ENCODE measurements around the gene MYO19.

The MYO19 gene

DNA sequence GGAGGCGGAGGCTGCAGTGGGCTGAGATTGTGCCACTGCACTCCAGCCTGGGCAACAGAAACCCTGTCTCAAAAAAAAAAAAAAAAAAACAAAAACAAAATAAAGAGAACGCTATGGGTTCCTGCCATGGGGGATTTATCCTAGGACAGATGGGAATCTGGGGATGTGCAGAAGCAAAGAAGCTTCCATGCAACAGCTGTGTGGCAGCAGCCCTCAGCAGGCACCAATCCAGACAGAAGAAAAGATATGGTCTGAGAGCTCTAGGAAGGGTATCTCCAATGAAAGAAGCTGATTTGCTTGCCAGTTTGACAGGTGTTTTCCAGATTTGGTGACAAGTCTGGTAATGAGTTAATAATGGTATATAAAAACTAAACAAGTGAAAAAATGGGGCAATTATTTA, 11.6 kb downstream of the MYO19 start:
- H3F3A ChIP-seq (ENCODE audit: low read depth): no peaks in the 10 kb centered on the region
- H2AFZ ChIP-seq (ENCODE audit: low read length): no peak overlapping the region
- H3K27me3 ChIP-seq (ENCODE audit: insufficient read depth, low read length, poor library complexity, severe bottlenecking): no peaks in the 10 kb centered on the region
- H3K9me2 ChIP-seq (replicated peaks; ENCODE audit: low read depth, low read length): no peaks in the 10 kb centered on the region
- H3K9ac ChIP-seq (ENCODE audit: low read depth, low read length, poor library complexity, severe bottlenecking): no peak overlapping the region
- no peak overlapping the region for H3K4me3 ChIP-seq (ENCODE audit: low read length, poor library complexity, severe bottlenecking)
- no peaks in the 10 kb centered on the region for H3K4me1 ChIP-seq (ENCODE audit: insufficient read depth, low read length, poor library complexity, severe bottlenecking)
- peaks cover 55% of the 10 kb centered on the region for H3K36me3 ChIP-seq (ENCODE audit: insufficient read depth, low read length)
- no peaks in the 10 kb centered on the region for H3K79me2 ChIP-seq (ENCODE audit: insufficient read depth, low read length)
- peaks cover 2% of the 10 kb centered on the region for H4K20me1 ChIP-seq (ENCODE audit: insufficient read depth, low read length, poor library complexity, severe bottlenecking)
- TF ChIP-seq, protein P1, sequence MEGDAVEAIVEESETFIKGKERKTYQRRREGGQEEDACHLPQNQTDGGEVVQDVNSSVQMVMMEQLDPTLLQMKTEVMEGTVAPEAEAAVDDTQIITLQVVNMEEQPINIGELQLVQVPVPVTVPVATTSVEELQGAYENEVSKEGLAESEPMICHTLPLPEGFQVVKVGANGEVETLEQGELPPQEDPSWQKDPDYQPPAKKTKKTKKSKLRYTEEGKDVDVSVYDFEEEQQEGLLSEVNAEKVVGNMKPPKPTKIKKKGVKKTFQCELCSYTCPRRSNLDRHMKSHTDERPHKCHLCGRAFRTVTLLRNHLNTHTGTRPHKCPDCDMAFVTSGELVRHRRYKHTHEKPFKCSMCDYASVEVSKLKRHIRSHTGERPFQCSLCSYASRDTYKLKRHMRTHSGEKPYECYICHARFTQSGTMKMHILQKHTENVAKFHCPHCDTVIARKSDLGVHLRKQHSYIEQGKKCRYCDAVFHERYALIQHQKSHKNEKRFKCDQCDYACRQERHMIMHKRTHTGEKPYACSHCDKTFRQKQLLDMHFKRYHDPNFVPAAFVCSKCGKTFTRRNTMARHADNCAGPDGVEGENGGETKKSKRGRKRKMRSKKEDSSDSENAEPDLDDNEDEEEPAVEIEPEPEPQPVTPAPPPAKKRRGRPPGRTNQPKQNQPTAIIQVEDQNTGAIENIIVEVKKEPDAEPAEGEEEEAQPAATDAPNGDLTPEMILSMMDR (conservative IDR thresholded peaks at IDR 0.05; ENCODE audit: low read length): no peak
- TF ChIP-seq EZH2phosphoT487 (IDR thresholded peaks at IDR 0.05; ENCODE audit: borderline replicate concordance): no peak
- H3K9me3 ChIP-seq (ENCODE audit: insufficient read depth, low read depth, low read length): no peaks in the 10 kb centered on the region
- no peak overlapping the region for H3K4me2 ChIP-seq (ENCODE audit: low read depth, low read length, poor library complexity, severe bottlenecking)

DNA sequence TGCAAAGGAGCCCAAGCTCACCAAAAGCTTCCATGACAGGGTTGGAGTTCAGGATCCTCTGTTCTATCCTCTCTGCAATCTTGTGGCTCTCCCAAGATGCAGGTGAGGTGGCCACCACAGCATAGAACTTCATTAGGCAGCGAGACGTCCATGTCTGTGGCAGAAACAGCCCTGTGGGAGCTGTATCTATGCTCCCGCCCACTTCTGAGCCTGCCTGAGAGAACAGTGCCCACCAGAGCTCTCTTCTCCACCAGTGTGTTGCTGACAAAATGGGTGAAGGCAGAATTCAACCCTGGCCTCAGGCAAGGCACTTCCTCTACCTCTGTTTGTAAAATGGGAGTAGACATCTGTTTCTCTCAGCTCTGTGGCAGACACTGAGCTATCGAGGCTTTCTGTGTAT, 18.8 kb downstream of the MYO19 start:
- no peaks in the 10 kb centered on the region for H3K9me2 ChIP-seq (replicated peaks; ENCODE audit: low read depth, low read length)
- no peak overlapping the region for H2AFZ ChIP-seq (ENCODE audit: low read length)
- no peaks in the 10 kb centered on the region for H3K4me1 ChIP-seq (ENCODE audit: insufficient read depth, low read length, poor library complexity, severe bottlenecking)
- H3K79me2 ChIP-seq (ENCODE audit: insufficient read depth, low read length): no peaks in the 10 kb centered on the region
- no peaks in the 10 kb centered on the region for H3F3A ChIP-seq (ENCODE audit: low read depth)
- H3K9me3 ChIP-seq (ENCODE audit: insufficient read depth, low read depth, low read length): no peaks in the 10 kb centered on the region
- H4K20me1 ChIP-seq (ENCODE audit: insufficient read depth, low read length, poor library complexity, severe bottlenecking): no peaks in the 10 kb centered on the region
- H3K4me2 ChIP-seq (ENCODE audit: low read depth, low read length, poor library complexity, severe bottlenecking): no peak overlapping the region
- H3K4me3 ChIP-seq (ENCODE audit: low read length, poor library complexity, severe bottlenecking): no peak overlapping the region
- peaks cover 56% of the 10 kb centered on the region for H3K36me3 ChIP-seq (ENCODE audit: insufficient read depth, low read length)
- no peaks in the 10 kb centered on the region for H3K27me3 ChIP-seq (ENCODE audit: insufficient read depth, low read length, poor library complexity, severe bottlenecking)
- TF ChIP-seq EZH2phosphoT487 (IDR thresholded peaks at IDR 0.05; ENCODE audit: borderline replicate concordance): no peak
- TF ChIP-seq, protein P1 (conservative IDR thresholded peaks at IDR 0.05; ENCODE audit: low read length): no peak
- no peak overlapping the region for H3K9ac ChIP-seq (ENCODE audit: low read depth, low read length, poor library complexity, severe bottlenecking)

DNA sequence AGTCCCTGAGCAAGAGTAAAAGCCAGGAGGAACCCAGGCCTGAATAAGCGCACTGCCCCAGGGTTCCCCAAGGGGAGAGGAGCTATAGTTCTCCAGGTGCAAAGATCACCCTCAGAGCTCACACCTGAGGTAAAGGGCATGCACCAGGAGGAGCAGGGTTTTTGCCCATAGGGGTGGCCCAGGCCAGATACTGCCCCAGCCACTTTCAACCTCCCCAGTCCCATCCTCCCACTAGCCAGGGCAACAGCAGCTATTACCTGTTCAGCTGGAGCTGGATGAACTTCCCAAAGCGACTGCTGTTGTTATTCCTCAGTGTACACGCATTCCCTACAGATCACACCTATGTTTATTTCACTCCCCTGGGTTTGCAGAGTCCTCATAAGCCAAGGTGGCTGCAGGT, 19.8 kb downstream of the MYO19 start:
- Histone ChIP-seq H3K9ac (ENCODE audit: low read depth, low read length, poor library complexity, severe bottlenecking) (no peak overlapping the region), H4K20me1 (ENCODE audit: insufficient read depth, low read length, poor library complexity, severe bottlenecking) (no peaks in the 10 kb centered on the region), H3K36me3 (ENCODE audit: insufficient read depth, low read length) (peaks cover 57% of the 10 kb centered on the region)

More for the DNA sequence above, 19.8 kb downstream of the MYO19 start:
- Histone ChIP-seq H3K9me3 (ENCODE audit: insufficient read depth, low read depth, low read length) (no peaks in the 10 kb centered on the region), H3K4me3 (ENCODE audit: low read length, poor library complexity, severe bottlenecking) (no peak overlapping the region), H3K27me3 (ENCODE audit: insufficient read depth, low read length, poor library complexity, severe bottlenecking) (no peaks in the 10 kb centered on the region), H2AFZ (ENCODE audit: low read length) (no peak overlapping the region), H3K9me2 (replicated peaks; ENCODE audit: low read depth, low read length) (no peaks in the 10 kb centered on the region), H3K4me2 (ENCODE audit: low read depth, low read length, poor library complexity, severe bottlenecking) (no peak overlapping the region), H3K79me2 (ENCODE audit: insufficient read depth, low read length) (no peaks in the 10 kb centered on the region), H3F3A (ENCODE audit: low read depth) (no peaks in the 10 kb centered on the region), H3K4me1 (ENCODE audit: insufficient read depth, low read length, poor library complexity, severe bottlenecking) (no peaks in the 10 kb centered on the region)
- TF ChIP-seq EZH2phosphoT487 (IDR thresholded peaks at IDR 0.05; ENCODE audit: borderline replicate concordance): no peak
- TF ChIP-seq, protein P1 (conservative IDR thresholded peaks at IDR 0.05; ENCODE audit: low read length): no peak
